GM12878 (cell line): ENCODE results near the gene PARS2. TPM values are rescaled to one million over a fixed set of nuclear protein-coding genes. Genes with fewer than 3 reads are reported as not detected.

Experiments
- ATAC-seq: fragments of 200-7000 bp; cut with Tn5 transposase; 3 replicates; pipeline ENCODE4 v1.9.1; 2020; ENCODE audit warnings: mild to moderate bottlenecking, moderate library complexity
- BruUV-seq: library from RNA; stranded (reverse); fragments of 400-500 nt; replicated peaks from 2 replicates; lab custom pipeline; 2021; lab: Mats Ljungman, UMichigan
- CTCF ChIA-PET: fragments of 300-600 bp; sonication (Branson Sonifier 250); formaldehyde crosslinking; extraction: SDS; loops from one replicate; lab custom pipeline; 2021; ENCODE audit warnings: inconsistent platforms; lab: Yijun Ruan, JAX
- POLR2A ChIA-PET: fragments of 350-600 bp; formaldehyde crosslinking; extraction: SDS; loops from one replicate; lab custom pipeline; 2021; ENCODE audit warnings: inconsistent platforms; lab: Charles Lee
- RAD21 ChIA-PET: fragments of 300-600 bp; sonication (Branson Sonifier 250); formaldehyde crosslinking; loops from one replicate; lab custom pipeline; 2023; ENCODE audit warnings: antibody characterized with exemption; ENCODE audit not compliant: unreplicated experiment; lab: Charles Lee
- SMC1A ChIA-PET: fragments of 300-600 bp; sonication (Branson Sonifier 250); formaldehyde crosslinking; loops from one replicate; lab custom pipeline; 2023; ENCODE audit not compliant: unreplicated experiment, uncharacterized antibody; lab: Charles Lee
- DNase-seq: peaks from one replicate; pipeline ENCODE4 v3.0.0-alpha.2; 2011; ENCODE audit warnings: low read depth, low spot score
- FAIRE-seq: peaks from 3 replicates; lab custom pipeline; 2011; peaks lifted over from hg19 to GRCh38; lab: Jason Lieb, UNC
- H2AFZ ChIP-seq: 2 replicates; pipeline ENCODE4 v1.6.0; 2011; ENCODE audit warnings: low read depth, low read length, control low read depth; ENCODE audit not compliant: control insufficient read depth
- H3K27ac ChIP-seq: 2 replicates; pipeline ENCODE4 v1.5.1; 2011; ENCODE audit warnings: control low read depth; ENCODE audit not compliant: control insufficient read depth, insufficient read depth
- H3K27me3 ChIP-seq, 2 experiments: replicated peaks in 1 of 2; 2 replicates each; pipeline versions ENCODE4 v1.6.0 to v1.6.1; 2011; ENCODE audit warnings: low read length in 1 of 2; ENCODE audit not compliant: control insufficient read depth in 2 of 2, insufficient read depth in 2 of 2
- H3K36me3 ChIP-seq, 2 experiments: 2 replicates each; pipeline ENCODE4 v1.5.1; 2011; ENCODE audit warnings: low read length in 1 of 2; ENCODE audit not compliant: control insufficient read depth in 2 of 2, insufficient read depth in 2 of 2
- H3K4me1 ChIP-seq: 2 replicates; pipeline ENCODE4 v1.6.1; 2011; ENCODE audit warnings: mild to moderate bottlenecking, low read length, moderate library complexity, mixed read lengths; ENCODE audit not compliant: control insufficient read depth, insufficient read depth
- H3K4me2 ChIP-seq: 2 replicates; pipeline ENCODE4 v1.6.0; 2011; ENCODE audit warnings: control low read depth; ENCODE audit not compliant: control insufficient read depth, insufficient read depth
- H3K4me3 ChIP-seq: fragments of 200-600 bp; sonication (generic); 2 replicates; pipeline ENCODE4 v1.5.1; 2016
- H3K79me2 ChIP-seq: 2 replicates; pipeline ENCODE4 v1.6.0; 2011; ENCODE audit warnings: low read length; ENCODE audit not compliant: control insufficient read depth, insufficient read depth
- H3K9ac ChIP-seq: 2 replicates; pipeline ENCODE4 v1.8.0; 2011; ENCODE audit warnings: low read length, control low read depth, mixed read lengths; ENCODE audit not compliant: control insufficient read depth, insufficient read depth
- H3K9me3 ChIP-seq: replicated peaks from 3 replicates; pipeline ENCODE4 v1.5.1; 2011; ENCODE audit warnings: mild to moderate bottlenecking, low read length; ENCODE audit not compliant: control insufficient read depth, insufficient read depth
- H4K20me1 ChIP-seq: 2 replicates; pipeline ENCODE4 v1.6.0; 2011; ENCODE audit not compliant: control insufficient read depth, insufficient read depth
- CEBPB ChIP-seq, 2 experiments: fragments of 150-350 bp in 1 of 2; IDR thresholded peaks; 2 replicates each; pipeline ENCODE4 v1.6.1; 2012 to 2014; ENCODE audit warnings: low read depth in 2 of 2, low read length in 2 of 2, borderline replicate concordance in 1 of 2, inconsistent platforms in 1 of 2
- IKZF1 ChIP-seq: fragments of 450-650 bp; conservative IDR thresholded peaks from 2 replicates; pipeline ENCODE4 v1.6.1; 2017; ENCODE audit warnings: antibody characterized with exemption, mild to moderate bottlenecking
- IRF4 ChIP-seq: IDR thresholded peaks from 2 replicates; pipeline ENCODE4 v1.6.1; 2011; ENCODE audit warnings: low read depth, low read length
- MEF2A ChIP-seq: IDR thresholded peaks from 2 replicates; pipeline ENCODE4 v1.6.1; 2011; ENCODE audit warnings: low read depth, mild to moderate bottlenecking, low read length, moderate library complexity; ENCODE audit not compliant: insufficient read depth
- NFIC ChIP-seq: IDR thresholded peaks from 2 replicates; pipeline ENCODE4 v1.6.1; 2012; ENCODE audit warnings: low read depth, mild to moderate bottlenecking, inconsistent platforms, low read length, moderate library complexity
- SP1 ChIP-seq: IDR thresholded peaks from one replicate; pipeline ENCODE4 v1.6.1; 2011; ENCODE audit warnings: low read depth, low read length
- ZNF217 ChIP-seq: fragments of 450-650 bp; IDR thresholded peaks from 2 replicates; pipeline ENCODE4 v1.6.1; 2017; ENCODE audit warnings: antibody characterized with exemption, mild to moderate bottlenecking
- ZNF24 ChIP-seq: fragments of 450-650 bp; IDR thresholded peaks from 2 replicates; pipeline ENCODE4 v1.6.1; 2017; ENCODE audit warnings: antibody characterized with exemption, mild to moderate bottlenecking
- WGBS: methylation state at CpG from one replicate; pipeline ENCODE4 v1.1.6; 2016; ENCODE audit warnings: low lambda C conversion rate; ENCODE audit not compliant: insufficient replicate concordance, insufficient coverage; ENCODE audit errors: missing lambda C conversion rate; 5-methylcytosine and 5-hydroxymethylcytosine counted together
- in situ Hi-C: fragments of 300-500 bp; cut with MboI; formaldehyde crosslinking; loops from 9 replicates; pipeline ENCODE4 v1.14.3; 2018; ENCODE audit warnings: mixed read lengths
- intact Hi-C: fragments of 100-400 bp; cut with micrococcal nuclease; formaldehyde crosslinking; loops from one replicate; pipeline ENCODE4 v1.14.2; 2022; ENCODE audit not compliant: unreplicated experiment
- polyA plus RNA-seq, 11 experiments: library from polyadenylated mRNA; depleted of rRNA in 4 of 11; unstranded in 6 of 11; stranded (reverse) in 5 of 11; fragments of >200 nt; fragmentation: Nextera tagmentation in 4 of 11; fragmentation: Illumina TruSeq in 1 of 11; extraction: Ambion mirVana in 4 of 11; extraction: Trizol in 1 of 11; gene quantifications; 1 replicate in 1 of 11; 2 replicates in 10 of 11; pipeline versions ENCODE4 v1.2.1 to v1.2.3, GENCODE V29; 2011 to 2016; ENCODE audit warnings: inconsistent platforms in 2 of 11, missing spikeins in 2 of 11, low read depth in 1 of 11
- total RNA-seq, 4 experiments: library from RNA; depleted of rRNA in 3 of 4; stranded (reverse); fragments of >200 nt in 3 of 4; fragmentation: Illumina TruSeq in 1 of 4; extraction: Trizol in 1 of 4; gene quantifications; 2 replicates each; pipeline versions ENCODE4 v1.2.1 to v1.2.3, GENCODE V29; 2013 to 2021
- TF ChIP-seq, protein P1 (sequence below): fragments of 450-650 bp; IDR thresholded peaks from 2 replicates; pipeline ENCODE4 v1.6.1; 2014; ENCODE audit warnings: mild to moderate bottlenecking
- TF ChIP-seq, protein P2 (sequence below): fragments of 450-650 bp; IDR thresholded peaks from 2 replicates; pipeline ENCODE4 v1.6.1; 2017; ENCODE audit warnings: antibody characterized with exemption, mild to moderate bottlenecking, moderate library complexity
- TF ChIP-seq, protein P3 (sequence below): IDR thresholded peaks from 2 replicates; pipeline ENCODE4 v1.6.1; 2011; ENCODE audit warnings: mild to moderate bottlenecking, low read depth, low read length, moderate library complexity; ENCODE audit not compliant: insufficient replicate concordance
- TF ChIP-seq, protein P4 (sequence below): IDR thresholded peaks from 2 replicates; pipeline ENCODE4 v1.6.1; 2012; ENCODE audit warnings: low read length, inconsistent platforms
- TF ChIP-seq, protein P5 (sequence below): IDR thresholded peaks from 2 replicates; pipeline ENCODE4 v1.6.1; 2012; ENCODE audit warnings: low read depth, low read length, improper control_type of control experiment

The PARS2 gene
- total and polyA plus RNA-seq, 10 of the 15 experiments (the other 5 are each of a cell fraction or from before 2014, with no cell fraction given) = 3.7 to 12.2 (median 5.9) TPM

DNA sequence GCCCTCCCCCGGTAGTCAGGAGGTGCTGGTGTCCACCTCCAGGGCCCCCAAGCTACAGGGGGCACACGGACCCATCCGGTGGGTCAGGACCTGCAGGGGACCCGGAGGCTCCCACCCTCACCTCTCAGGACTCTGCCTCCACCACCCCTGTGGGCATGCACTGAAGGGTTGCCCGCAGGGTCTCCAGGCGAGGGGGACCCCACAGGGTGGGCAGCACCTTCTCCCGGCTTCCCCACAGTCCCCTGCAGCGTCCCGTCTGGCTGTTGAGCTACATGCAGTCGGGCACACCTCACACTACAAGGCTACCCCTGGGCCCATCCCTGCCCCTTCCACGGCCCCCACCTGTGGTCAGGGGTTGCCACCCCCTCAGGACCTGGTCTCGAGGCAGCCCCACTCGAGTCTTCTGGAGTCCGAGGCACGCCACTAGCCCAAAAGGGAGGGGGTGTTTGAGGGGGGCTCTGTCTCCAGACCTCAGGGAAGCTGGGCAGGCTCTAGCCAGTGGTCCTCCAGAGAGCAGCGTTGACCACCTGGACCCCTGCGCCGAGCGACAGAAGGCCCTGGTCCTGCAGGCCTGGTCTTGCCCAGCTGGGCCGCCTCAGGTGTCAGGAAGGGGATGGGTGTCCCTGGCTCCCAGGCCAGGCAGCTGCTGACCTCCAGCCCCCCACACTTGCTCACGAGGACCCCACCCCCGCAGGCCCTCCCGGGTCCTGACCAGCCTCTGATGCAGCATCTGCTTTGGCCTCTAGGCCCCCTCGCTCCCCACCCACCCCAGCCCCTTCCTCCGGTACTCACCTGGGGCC, 9.6 kb downstream of the PARS2 start (continued):
- TF ChIP-seq, protein P1, sequence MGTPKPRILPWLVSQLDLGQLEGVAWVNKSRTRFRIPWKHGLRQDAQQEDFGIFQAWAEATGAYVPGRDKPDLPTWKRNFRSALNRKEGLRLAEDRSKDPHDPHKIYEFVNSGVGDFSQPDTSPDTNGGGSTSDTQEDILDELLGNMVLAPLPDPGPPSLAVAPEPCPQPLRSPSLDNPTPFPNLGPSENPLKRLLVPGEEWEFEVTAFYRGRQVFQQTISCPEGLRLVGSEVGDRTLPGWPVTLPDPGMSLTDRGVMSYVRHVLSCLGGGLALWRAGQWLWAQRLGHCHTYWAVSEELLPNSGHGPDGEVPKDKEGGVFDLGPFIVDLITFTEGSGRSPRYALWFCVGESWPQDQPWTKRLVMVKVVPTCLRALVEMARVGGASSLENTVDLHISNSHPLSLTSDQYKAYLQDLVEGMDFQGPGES = no peak

DNA sequence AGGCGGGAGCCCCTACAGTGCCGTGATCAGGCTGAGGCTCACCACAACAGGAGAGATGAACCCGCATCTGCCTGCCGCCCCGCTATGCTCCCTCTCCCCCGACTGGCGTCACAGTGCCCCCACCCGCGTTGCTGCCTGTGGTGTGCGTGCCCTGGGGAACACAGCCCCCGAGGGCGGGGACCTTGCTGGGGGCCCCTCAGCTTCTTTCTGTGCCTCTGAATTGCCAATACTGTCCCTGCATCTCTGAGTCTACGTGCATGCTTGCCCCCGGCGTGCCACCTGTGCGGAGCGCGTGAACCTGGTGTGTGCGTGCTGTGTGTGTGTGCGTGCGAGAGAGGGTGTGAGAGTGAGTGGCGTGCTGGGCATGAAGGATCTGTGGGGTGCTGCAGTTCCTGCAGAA, 10.3 kb downstream of the PARS2 start:
- in situ Hi-C loops (no loop called here), intact Hi-C loops (no loop called here)
- Histone ChIP-seq H3K27ac (no peak overlapping the region), H3K9me3 (no peaks in the 10 kb centered on the region), H3K4me3 (no peak overlapping the region), H3K4me2 (no peak overlapping the region), H3K36me3 (peaks cover 2 to 7% of the 10 kb centered on the region in 2 experiments; a peak in 3 of 4 replicates), H3K9ac (no peak overlapping the region), H3K27me3 (no peaks in the 10 kb centered on the region), H3K4me1 (no peaks in the 10 kb centered on the region), H3K79me2 (no peaks in the 10 kb centered on the region), H2AFZ (no peak overlapping the region), H4K20me1 (no peaks in the 10 kb centered on the region)
- CTCF ChIA-PET = no interaction called here
- RAD21 ChIA-PET = no interaction called here
- BruUV-seq = no TSS peak
- WGBS = 94% methylated on average over 22 of the region's 22 CpGs
- DNase-seq (no peak), FAIRE-seq (no peak), ATAC-seq (no peak)
- POLR2A ChIA-PET = no interaction called here
- SMC1A ChIA-PET = no interaction called here
- TF ChIP-seq NFIC = no peak
- no peak for TF ChIP-seq MEF2A
- TF ChIP-seq, protein P2, sequence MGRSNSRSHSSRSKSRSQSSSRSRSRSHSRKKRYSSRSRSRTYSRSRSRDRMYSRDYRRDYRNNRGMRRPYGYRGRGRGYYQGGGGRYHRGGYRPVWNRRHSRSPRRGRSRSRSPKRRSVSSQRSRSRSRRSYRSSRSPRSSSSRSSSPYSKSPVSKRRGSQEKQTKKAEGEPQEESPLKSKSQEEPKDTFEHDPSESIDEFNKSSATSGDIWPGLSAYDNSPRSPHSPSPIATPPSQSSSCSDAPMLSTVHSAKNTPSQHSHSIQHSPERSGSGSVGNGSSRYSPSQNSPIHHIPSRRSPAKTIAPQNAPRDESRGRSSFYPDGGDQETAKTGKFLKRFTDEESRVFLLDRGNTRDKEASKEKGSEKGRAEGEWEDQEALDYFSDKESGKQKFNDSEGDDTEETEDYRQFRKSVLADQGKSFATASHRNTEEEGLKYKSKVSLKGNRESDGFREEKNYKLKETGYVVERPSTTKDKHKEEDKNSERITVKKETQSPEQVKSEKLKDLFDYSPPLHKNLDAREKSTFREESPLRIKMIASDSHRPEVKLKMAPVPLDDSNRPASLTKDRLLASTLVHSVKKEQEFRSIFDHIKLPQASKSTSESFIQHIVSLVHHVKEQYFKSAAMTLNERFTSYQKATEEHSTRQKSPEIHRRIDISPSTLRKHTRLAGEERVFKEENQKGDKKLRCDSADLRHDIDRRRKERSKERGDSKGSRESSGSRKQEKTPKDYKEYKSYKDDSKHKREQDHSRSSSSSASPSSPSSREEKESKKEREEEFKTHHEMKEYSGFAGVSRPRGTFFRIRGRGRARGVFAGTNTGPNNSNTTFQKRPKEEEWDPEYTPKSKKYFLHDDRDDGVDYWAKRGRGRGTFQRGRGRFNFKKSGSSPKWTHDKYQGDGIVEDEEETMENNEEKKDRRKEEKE = no peak
- TF ChIP-seq, protein P3, sequence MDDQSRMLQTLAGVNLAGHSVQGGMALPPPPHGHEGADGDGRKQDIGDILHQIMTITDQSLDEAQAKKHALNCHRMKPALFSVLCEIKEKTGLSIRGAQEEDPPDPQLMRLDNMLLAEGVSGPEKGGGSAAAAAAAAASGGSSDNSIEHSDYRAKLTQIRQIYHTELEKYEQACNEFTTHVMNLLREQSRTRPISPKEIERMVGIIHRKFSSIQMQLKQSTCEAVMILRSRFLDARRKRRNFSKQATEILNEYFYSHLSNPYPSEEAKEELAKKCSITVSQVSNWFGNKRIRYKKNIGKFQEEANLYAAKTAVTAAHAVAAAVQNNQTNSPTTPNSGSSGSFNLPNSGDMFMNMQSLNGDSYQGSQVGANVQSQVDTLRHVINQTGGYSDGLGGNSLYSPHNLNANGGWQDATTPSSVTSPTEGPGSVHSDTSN = no peak
- TF ChIP-seq IRF4 = no peak
- TF ChIP-seq IKZF1 = no peak
- TF ChIP-seq SP1 = no peak
- no peak for TF ChIP-seq CEBPB (IDR thresholded peaks at IDR 0.05; ENCODE audit: borderline replicate concordance in 1 of 2, low read depth in 2 of 2, low read length in 2 of 2)
- TF ChIP-seq ZNF217 = no peak
- no peak for TF ChIP-seq ZNF24
- TF ChIP-seq, protein P4, sequence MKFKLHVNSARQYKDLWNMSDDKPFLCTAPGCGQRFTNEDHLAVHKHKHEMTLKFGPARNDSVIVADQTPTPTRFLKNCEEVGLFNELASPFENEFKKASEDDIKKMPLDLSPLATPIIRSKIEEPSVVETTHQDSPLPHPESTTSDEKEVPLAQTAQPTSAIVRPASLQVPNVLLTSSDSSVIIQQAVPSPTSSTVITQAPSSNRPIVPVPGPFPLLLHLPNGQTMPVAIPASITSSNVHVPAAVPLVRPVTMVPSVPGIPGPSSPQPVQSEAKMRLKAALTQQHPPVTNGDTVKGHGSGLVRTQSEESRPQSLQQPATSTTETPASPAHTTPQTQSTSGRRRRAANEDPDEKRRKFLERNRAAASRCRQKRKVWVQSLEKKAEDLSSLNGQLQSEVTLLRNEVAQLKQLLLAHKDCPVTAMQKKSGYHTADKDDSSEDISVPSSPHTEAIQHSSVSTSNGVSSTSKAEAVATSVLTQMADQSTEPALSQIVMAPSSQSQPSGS = no peak
- TF ChIP-seq, protein P5, sequence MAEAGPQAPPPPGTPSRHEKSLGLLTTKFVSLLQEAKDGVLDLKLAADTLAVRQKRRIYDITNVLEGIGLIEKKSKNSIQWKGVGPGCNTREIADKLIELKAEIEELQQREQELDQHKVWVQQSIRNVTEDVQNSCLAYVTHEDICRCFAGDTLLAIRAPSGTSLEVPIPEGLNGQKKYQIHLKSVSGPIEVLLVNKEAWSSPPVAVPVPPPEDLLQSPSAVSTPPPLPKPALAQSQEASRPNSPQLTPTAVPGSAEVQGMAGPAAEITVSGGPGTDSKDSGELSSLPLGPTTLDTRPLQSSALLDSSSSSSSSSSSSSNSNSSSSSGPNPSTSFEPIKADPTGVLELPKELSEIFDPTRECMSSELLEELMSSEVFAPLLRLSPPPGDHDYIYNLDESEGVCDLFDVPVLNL = no peak
